Measurements from ENCODE around the gene GRK7. TPM values are rescaled to one million over a fixed set of nuclear protein-coding genes. Genes with fewer than 3 reads are reported as not detected.

Gene GRK7, protein sequence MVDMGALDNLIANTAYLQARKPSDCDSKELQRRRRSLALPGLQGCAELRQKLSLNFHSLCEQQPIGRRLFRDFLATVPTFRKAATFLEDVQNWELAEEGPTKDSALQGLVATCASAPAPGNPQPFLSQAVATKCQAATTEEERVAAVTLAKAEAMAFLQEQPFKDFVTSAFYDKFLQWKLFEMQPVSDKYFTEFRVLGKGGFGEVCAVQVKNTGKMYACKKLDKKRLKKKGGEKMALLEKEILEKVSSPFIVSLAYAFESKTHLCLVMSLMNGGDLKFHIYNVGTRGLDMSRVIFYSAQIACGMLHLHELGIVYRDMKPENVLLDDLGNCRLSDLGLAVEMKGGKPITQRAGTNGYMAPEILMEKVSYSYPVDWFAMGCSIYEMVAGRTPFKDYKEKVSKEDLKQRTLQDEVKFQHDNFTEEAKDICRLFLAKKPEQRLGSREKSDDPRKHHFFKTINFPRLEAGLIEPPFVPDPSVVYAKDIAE (N-terminal part only)
- under 1 TPM in 2 of 4 donors, not detected in 2; 0.14 to 0.18 TPM for total RNA-seq

GRCh38 chr3:141763088-141763750 is at the start of gene GRK7:
GRK7 (plus strand) TSS chr3:141763408; CDS start chr3:141778285, 14,877 bp downstream.
- Histone ChIP-seq H3K36me3 (no peaks in the 10 kb centered on the region), H3K4me1 (no peaks in the 10 kb centered on the region), H3K4me3 (no peak within 1 kb of the TSS), H3K27ac (no peak within 1 kb of the TSS), H3K9me3 (no peaks in the 10 kb centered on the region), H3K27me3 (no peaks in the 10 kb centered on the region)
- intact Hi-C loops (cut with DNase I; ENCODE audit: low total_unique reads): no loop called here
- DNase-seq: no peak
- no peak for TF ChIP-seq POLR2A (IDR thresholded peaks at IDR 0.05)
- TF ChIP-seq CTCF (IDR thresholded peaks at IDR 0.05): no peak

DNA sequence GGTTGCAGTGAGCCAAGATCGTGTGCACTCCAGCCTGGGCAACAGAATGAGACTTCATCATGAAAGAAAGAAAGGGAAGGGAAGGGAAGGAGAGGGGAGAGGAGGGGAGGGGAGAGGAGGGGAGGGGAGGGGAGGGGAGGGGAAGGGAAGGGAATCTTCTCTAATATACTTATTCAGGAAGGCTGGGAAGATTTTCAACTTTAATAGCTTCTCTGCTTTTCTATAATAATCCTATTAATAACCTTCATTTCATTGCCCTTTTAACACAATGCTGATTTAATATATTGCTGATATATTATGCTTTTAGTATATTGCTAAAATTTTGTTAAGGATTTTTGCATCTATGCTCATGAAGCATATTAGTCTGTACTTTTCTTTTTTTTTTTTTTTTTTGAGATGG is 48.5 kb upstream of the GRK7 start:
- no peak for DNase-seq
- Histone ChIP-seq H3K27ac (no peak overlapping the region), H3K4me3 (no peak overlapping the region), H3K36me3 (no peaks in the 10 kb centered on the region), H3K9me3 (no peaks in the 10 kb centered on the region), H3K4me1 (no peaks in the 10 kb centered on the region), H3K27me3 (no peaks in the 10 kb centered on the region)
- intact Hi-C loops (cut with DNase I; ENCODE audit: low total_unique reads): no loop called here
- TF ChIP-seq CTCF (IDR thresholded peaks at IDR 0.05) (no peak), POLR2A (IDR thresholded peaks at IDR 0.05) (no peak)

DNA sequence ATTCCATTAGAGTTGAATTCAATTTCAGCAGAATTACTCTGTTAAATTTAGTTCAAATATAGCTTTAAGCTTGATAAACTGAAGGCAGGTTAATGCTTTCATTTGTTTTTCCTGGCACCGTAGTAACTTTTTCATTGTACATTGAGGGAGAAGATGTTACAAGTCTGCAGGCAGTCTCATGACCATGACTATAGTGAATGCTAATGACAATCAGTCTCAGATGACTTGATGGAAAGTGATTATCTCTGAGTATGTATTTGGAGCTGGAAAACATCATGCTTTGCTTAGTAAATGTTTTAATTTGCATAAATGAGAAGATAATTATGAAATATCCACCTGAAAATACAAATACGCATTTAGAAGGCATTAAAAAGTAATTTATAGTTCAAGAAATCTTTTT is 41.1 kb upstream of the GRK7 start:
- H3K27ac ChIP-seq: no peak overlapping the region
- no peaks in the 10 kb centered on the region for H3K4me1 ChIP-seq
- DNase-seq: no peak
- H3K4me3 ChIP-seq: no peak overlapping the region
- H3K27me3 ChIP-seq: no peaks in the 10 kb centered on the region
- TF ChIP-seq CTCF (IDR thresholded peaks at IDR 0.05) (no peak), POLR2A (IDR thresholded peaks at IDR 0.05) (no peak)
- H3K36me3 ChIP-seq: no peaks in the 10 kb centered on the region
- H3K9me3 ChIP-seq: no peaks in the 10 kb centered on the region
- intact Hi-C loops (cut with DNase I; ENCODE audit: low total_unique reads): no loop called here

DNA sequence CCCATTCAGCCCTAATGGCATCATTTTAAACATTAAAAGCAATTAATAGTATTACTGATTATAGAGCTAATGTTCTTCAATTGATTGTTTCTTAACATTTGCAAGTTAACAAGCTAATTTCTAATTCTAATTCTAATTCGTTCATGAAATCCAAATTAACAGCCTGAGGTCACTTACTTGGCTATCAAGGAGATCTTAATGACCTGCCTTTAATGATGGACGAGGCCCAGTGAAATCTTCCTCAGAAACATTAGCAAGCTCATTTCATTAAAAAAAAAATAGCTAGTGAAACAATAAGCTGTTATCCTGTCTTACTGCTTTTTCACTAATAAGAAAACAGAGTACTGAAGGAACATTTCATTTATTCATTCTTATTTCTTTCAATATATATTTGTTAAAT is 40.6 kb upstream of the GRK7 start:
- DNase-seq: no peak
- Histone ChIP-seq H3K4me1 (no peaks in the 10 kb centered on the region), H3K27me3 (no peaks in the 10 kb centered on the region), H3K36me3 (no peaks in the 10 kb centered on the region), H3K9me3 (no peaks in the 10 kb centered on the region), H3K27ac (no peak overlapping the region), H3K4me3 (no peak overlapping the region)
- intact Hi-C loops (cut with DNase I; ENCODE audit: low total_unique reads): no loop called here
- TF ChIP-seq CTCF (IDR thresholded peaks at IDR 0.05) (no peak), POLR2A (IDR thresholded peaks at IDR 0.05) (no peak)

DNA sequence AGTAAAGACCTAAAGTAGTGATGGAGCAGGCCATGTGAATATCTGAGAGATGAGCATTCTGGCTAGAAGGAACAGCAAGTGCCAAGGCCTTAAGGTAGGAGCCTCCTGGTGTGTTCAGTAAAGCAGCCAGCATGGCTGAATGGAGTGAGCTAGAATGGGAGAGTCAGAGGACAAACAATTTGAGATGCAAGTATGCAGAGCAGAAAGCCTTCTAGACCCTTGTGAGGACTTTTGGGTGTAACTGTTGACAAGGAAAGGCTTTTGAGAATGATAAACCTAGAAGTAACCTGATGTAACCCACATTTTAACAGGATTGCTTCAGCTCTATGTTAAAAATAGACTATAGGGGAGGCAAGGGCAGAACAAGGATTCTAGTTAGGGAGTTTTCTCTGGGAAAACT is 40.0 kb upstream of the GRK7 start:
- no peaks in the 10 kb centered on the region for H3K36me3 ChIP-seq
- H3K27me3 ChIP-seq: no peaks in the 10 kb centered on the region
- intact Hi-C loops (cut with DNase I; ENCODE audit: low total_unique reads): no loop called here
- no peak overlapping the region for H3K4me3 ChIP-seq
- no peak for TF ChIP-seq POLR2A (IDR thresholded peaks at IDR 0.05)
- no peak for TF ChIP-seq CTCF (IDR thresholded peaks at IDR 0.05)
- H3K27ac ChIP-seq: no peak overlapping the region
- DNase-seq: no peak
- no peaks in the 10 kb centered on the region for H3K9me3 ChIP-seq
- H3K4me1 ChIP-seq: no peaks in the 10 kb centered on the region

Measured in uterus (tissue), 4 donors.